Tibial artery (tissue), 4 donors: ENCODE results near the gene RAC3.

Experiments
- DNase-seq, 2 donors: peaks; one replicate each; pipeline ENCODE4 v3.0.0-alpha.2; 2019
- H3K27ac ChIP-seq, 2 donors: fragments of 200-600 bp; sonication (generic) in 1 of 2; 1 replicate in 1 of 2; 2 replicates in 1 of 2; pipeline ENCODE4 v1.5.1; 2018 to 2019; ENCODE audit warnings: mild to moderate bottlenecking in 1 of 2
- H3K27me3 ChIP-seq, 2 donors: fragments of 200-600 bp; sonication (generic) in 1 of 2; one replicate each; pipeline versions ENCODE4 v1.5.1 to v1.6.0; 2016 to 2019
- H3K36me3 ChIP-seq, 3 donors: fragments of 200-600 bp; sonication (generic) in 2 of 3; one replicate each; pipeline ENCODE4 v1.5.1; 2016 to 2019; ENCODE audit warnings: mild to moderate bottlenecking in 2 of 3
- H3K4me1 ChIP-seq, 4 donors: fragments of 200-600 bp; sonication (generic) in 2 of 4; 1 replicate in 3 of 4; 2 replicates in 1 of 4; pipeline ENCODE4 v1.5.1; 2016 to 2019
- H3K4me3 ChIP-seq, 2 donors: fragments of 200-600 bp; sonication (generic) in 1 of 2; 1 replicate in 1 of 2; 2 replicates in 1 of 2; pipeline ENCODE4 v1.5.1; 2018 to 2019; ENCODE audit warnings: mild to moderate bottlenecking in 2 of 2
- H3K9me3 ChIP-seq, 3 donors: fragments of 200-600 bp; sonication (generic) in 1 of 3; one replicate each; pipeline ENCODE4 v1.5.1; 2016 to 2019
- intact Hi-C: fragments of 100-400 bp; cut with DNase I; formaldehyde crosslinking; loops from one replicate; pipeline ENCODE4 v1.15.0; 2023; ENCODE audit warnings: low total_unique reads
- TF ChIP-seq, protein P1 (sequence below), 2 experiments: fragments of 200-600 bp in 1 of 2; fragments of 450-650 bp in 1 of 2; IDR thresholded peaks; one replicate each; pipeline ENCODE4 v1.5.1; 2017 to 2019; ENCODE audit warnings: antibody characterized with exemption in 2 of 2, mild to moderate bottlenecking in 1 of 2, moderate library complexity in 1 of 2

The RAC3 gene

DNA sequence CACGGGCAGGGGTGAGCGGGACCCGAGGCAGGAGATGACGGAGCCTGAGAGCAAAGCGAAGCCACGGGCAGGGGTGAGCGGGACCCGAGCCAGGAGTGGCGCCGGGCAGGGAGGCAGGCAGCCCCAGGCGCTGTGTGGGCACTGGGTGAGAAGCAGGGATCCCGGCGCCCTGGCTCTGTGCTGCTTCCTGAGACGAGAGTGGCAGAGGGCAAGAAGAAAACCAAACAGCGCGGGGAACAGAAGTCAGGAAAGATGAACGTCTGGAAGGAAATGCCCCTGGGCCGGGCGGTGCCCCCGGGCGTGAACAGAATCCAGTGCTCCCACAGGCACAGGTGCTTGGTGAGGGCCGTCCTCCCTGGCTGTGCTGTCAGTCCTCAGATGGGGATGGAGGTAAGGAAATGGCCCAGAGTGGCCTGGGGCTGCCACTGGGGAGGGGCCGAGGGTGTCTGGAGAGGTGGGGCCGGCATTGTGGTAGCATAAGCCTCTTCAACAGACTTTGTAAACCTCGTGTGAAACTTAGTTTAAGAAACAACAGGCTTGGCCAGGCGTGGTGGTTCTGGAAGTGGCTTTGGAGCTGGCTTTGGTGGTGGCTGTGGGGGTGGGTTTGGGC lies 44.2 kb upstream of the RAC3 start:
- H3K4me1 ChIP-seq, result peaks cover 0 to 16% (median 13%) of the 10 kb centered on the region in 4 donors
- DNase-seq, result no peak
- TF ChIP-seq, protein P1, sequence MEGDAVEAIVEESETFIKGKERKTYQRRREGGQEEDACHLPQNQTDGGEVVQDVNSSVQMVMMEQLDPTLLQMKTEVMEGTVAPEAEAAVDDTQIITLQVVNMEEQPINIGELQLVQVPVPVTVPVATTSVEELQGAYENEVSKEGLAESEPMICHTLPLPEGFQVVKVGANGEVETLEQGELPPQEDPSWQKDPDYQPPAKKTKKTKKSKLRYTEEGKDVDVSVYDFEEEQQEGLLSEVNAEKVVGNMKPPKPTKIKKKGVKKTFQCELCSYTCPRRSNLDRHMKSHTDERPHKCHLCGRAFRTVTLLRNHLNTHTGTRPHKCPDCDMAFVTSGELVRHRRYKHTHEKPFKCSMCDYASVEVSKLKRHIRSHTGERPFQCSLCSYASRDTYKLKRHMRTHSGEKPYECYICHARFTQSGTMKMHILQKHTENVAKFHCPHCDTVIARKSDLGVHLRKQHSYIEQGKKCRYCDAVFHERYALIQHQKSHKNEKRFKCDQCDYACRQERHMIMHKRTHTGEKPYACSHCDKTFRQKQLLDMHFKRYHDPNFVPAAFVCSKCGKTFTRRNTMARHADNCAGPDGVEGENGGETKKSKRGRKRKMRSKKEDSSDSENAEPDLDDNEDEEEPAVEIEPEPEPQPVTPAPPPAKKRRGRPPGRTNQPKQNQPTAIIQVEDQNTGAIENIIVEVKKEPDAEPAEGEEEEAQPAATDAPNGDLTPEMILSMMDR (IDR thresholded peaks at IDR 0.05), result no peak
- intact Hi-C loops, result no loop called here
- no peak overlapping the region for H3K4me3 ChIP-seq
- H3K36me3 ChIP-seq, result peaks cover 27 to 61% (median 37%) of the 10 kb centered on the region in 3 donors
- no peak overlapping the region for H3K27ac ChIP-seq
- no peaks in the 10 kb centered on the region for H3K9me3 ChIP-seq
- no peaks in the 10 kb centered on the region for H3K27me3 ChIP-seq

GRCh38 chr17:81990836-81991683 lies 40.4 kb upstream of the RAC3 start:
- Histone ChIP-seq H3K4me3 (peak overlapping the region in 1 of 2 donors; percentile 38), H3K36me3 (peaks cover under 1 to 47% (median 8%) of the 10 kb centered on the region in 3 donors), H3K27ac (peak overlapping the region in 1 of 2 donors; percentile 49), H3K27me3 (no peaks in the 10 kb centered on the region), H3K9me3 (no peaks in the 10 kb centered on the region), H3K4me1 (peaks cover 0 to 21% (median 18%) of the 10 kb centered on the region in 4 donors)
- TF ChIP-seq, protein P1 (IDR thresholded peaks at IDR 0.05), result no peak
- intact Hi-C loops, result no loop called here
- DNase-seq, result peak in 1 of 2 donors; percentile 63

DNA sequence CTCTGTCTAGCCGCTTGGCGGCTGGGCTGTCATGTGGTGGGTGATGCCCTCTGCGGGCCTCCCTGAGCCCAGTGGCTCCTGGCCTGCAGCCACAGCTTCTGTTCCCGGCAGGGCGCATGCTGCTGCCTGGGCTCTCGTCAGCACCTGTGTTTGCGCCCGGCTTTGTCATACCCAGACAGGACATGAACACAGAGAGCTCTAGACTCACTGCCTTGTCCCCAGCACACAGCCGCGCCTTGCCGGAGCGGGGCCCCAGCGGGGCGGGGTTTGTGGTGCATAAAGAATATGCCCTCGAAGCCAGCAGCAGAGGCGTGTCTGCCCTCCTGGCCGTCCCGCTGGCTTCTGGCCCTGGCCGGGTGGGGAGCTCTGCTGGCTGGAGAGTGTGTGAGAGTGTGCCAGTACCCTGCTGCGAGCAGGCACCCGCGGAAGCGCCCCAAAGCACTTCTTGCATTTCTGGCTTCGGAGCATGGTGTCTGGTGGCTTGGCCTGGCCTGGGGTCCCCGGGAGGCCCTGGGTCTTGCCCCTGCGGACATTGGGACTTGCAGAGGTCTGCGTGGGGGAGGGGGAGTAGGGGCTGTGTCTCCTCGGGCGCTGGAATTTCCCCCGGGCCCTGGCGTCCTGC lies 39.7 kb upstream of the RAC3 start:
- TF ChIP-seq, protein P1 (IDR thresholded peaks at IDR 0.05), result no peak
- DNase-seq, result peak; percentile 45 to 85
- H3K4me1 ChIP-seq, result peaks cover 0 to 21% (median 18%) of the 10 kb centered on the region in 4 donors
- peak overlapping the region in 1 of 2 donors; percentile 49 for H3K27ac ChIP-seq
- H3K4me3 ChIP-seq, result peak overlapping the region; percentile 10 to 38
- H3K9me3 ChIP-seq, result no peaks in the 10 kb centered on the region
- no peaks in the 10 kb centered on the region for H3K27me3 ChIP-seq
- intact Hi-C loops, result no loop called here
- H3K36me3 ChIP-seq, result peaks cover 0 to 47% (median 11%) of the 10 kb centered on the region in 3 donors

- DNase-seq, result no peak
- TF ChIP-seq, protein P1 (IDR thresholded peaks at IDR 0.05), result no peak
Measured at GRCh38 chr17:81992306-81993102, 39.0 kb upstream of the RAC3 start.

More at GRCh38 chr17:81992306-81993102, 39.0 kb upstream of the RAC3 start:
- H3K36me3 ChIP-seq, result peaks cover 0 to 47% (median 7%) of the 10 kb centered on the region in 3 donors
- H3K9me3 ChIP-seq, result no peaks in the 10 kb centered on the region
- intact Hi-C loops, result no loop called here
- peaks cover 0 to 21% (median 18%) of the 10 kb centered on the region in 4 donors for H3K4me1 ChIP-seq
- H3K27me3 ChIP-seq, result no peaks in the 10 kb centered on the region
- H3K27ac ChIP-seq, result peak overlapping the region in 1 of 2 donors; percentile 49
- peak overlapping the region; percentile 10 to 38 for H3K4me3 ChIP-seq
